CD14-positive monocyte (primary cell): ENCODE measurements around the gene KIF24. TPM values are rescaled to one million over a fixed set of nuclear protein-coding genes. Genes with fewer than 3 reads are reported as not detected.

Experiments
- DNase-seq, 3 donors: peaks; one replicate each; pipeline ENCODE4 v3.0.0-alpha.2; 2011 to 2022
- H2AFZ ChIP-seq: 2 replicates; pipeline ENCODE4 v1.6.0; 2012; ENCODE audit warnings: mild to moderate bottlenecking, low read depth, low read length, inconsistent platforms; ENCODE audit not compliant: insufficient read depth, poor library complexity, severe bottlenecking
- H3K27ac ChIP-seq, 2 donors: 1 replicate in 1 of 2; 2 replicates in 1 of 2; pipeline ENCODE4 v1.5.1; 2012 to 2013; ENCODE audit warnings: low read length in 2 of 2, control low read depth in 1 of 2, inconsistent platforms in 1 of 2, low read depth in 1 of 2, mild to moderate bottlenecking in 1 of 2
- H3K27me3 ChIP-seq, 2 donors: one replicate each; pipeline versions ENCODE4 v1.6.0 to v1.6.1; 2011 to 2013; ENCODE audit warnings: low read length in 2 of 2; ENCODE audit not compliant: control insufficient read depth in 2 of 2, insufficient read depth in 2 of 2
- H3K36me3 ChIP-seq, 2 donors: replicated peaks in 1 of 2; 1 replicate in 1 of 2; 2 replicates in 1 of 2; pipeline versions ENCODE4 v1.5.1 to v1.6.1; 2012 to 2013; ENCODE audit warnings: low read length in 2 of 2, control low read depth in 1 of 2, inconsistent platforms in 1 of 2, mild to moderate bottlenecking in 1 of 2; ENCODE audit not compliant: insufficient read depth in 2 of 2, control insufficient read depth in 1 of 2
- H3K4me1 ChIP-seq, 2 donors: 1 replicate in 1 of 2; 2 replicates in 1 of 2; pipeline versions ENCODE4 v1.5.1 to v1.6.1; 2012 to 2013; ENCODE audit warnings: low read length in 2 of 2, control low read depth in 1 of 2, inconsistent platforms in 1 of 2, mild to moderate bottlenecking in 1 of 2, moderate library complexity in 1 of 2; ENCODE audit not compliant: insufficient read depth in 2 of 2, control insufficient read depth in 1 of 2
- H3K4me2 ChIP-seq: replicated peaks from 2 replicates; pipeline ENCODE3; 2012; ENCODE audit warnings: low read length, moderate library complexity, mild to moderate bottlenecking; ENCODE audit not compliant: poor library complexity, severe bottlenecking; ENCODE audit errors: extremely low read depth
- H3K4me3 ChIP-seq, 3 experiments: fragments of 200-600 bp in 1 of 3; sonication (generic) in 1 of 3; replicated peaks in 1 of 3; 1 replicate in 2 of 3; 2 replicates in 1 of 3; pipeline ENCODE4 v1.5.1; 2011 to 2013; ENCODE audit warnings: low read length in 3 of 3, mild to moderate bottlenecking in 3 of 3, control low read depth in 2 of 3, low read depth in 2 of 3, inconsistent platforms in 1 of 3, moderate library complexity in 1 of 3
- H3K79me2 ChIP-seq: 2 replicates; pipeline ENCODE4 v1.6.0; 2012; ENCODE audit warnings: mild to moderate bottlenecking, control low read depth, inconsistent platforms, low read length, moderate library complexity; ENCODE audit not compliant: insufficient read depth
- H3K9ac ChIP-seq: 2 replicates; pipeline ENCODE4 v1.6.0; 2017; ENCODE audit warnings: low read length, mild to moderate bottlenecking; ENCODE audit not compliant: insufficient read depth, poor library complexity, severe bottlenecking
- H3K9me3 ChIP-seq, 2 donors: replicated peaks in 1 of 2; 1 replicate in 1 of 2; 2 replicates in 1 of 2; pipeline versions ENCODE4 v1.5.1 to v1.6.1; 2012 to 2013; ENCODE audit warnings: low read length in 2 of 2, control low read depth in 1 of 2; ENCODE audit not compliant: control insufficient read depth in 1 of 2, insufficient read depth in 1 of 2
- H4K20me1 ChIP-seq: 2 replicates; pipeline ENCODE4 v1.6.0; 2012; ENCODE audit warnings: mild to moderate bottlenecking, low read length, control low read depth, moderate library complexity; ENCODE audit not compliant: insufficient read depth
- H3K27ac Mint-ChIP-seq, 7 donors: one replicate each; pipeline ENCODE4 v1.8.0; 2020; ENCODE audit warnings: mild to moderate bottlenecking in 7 of 7, mixed read lengths in 7 of 7, moderate library complexity in 6 of 7, inconsistent platforms in 2 of 7
- H3K27me3 Mint-ChIP-seq, 3 donors: one replicate each; pipeline ENCODE4 v1.8.0; 2021 to 2022; ENCODE audit warnings: low read depth in 3 of 3, mild to moderate bottlenecking in 3 of 3, mixed read lengths in 3 of 3, moderate library complexity in 3 of 3, inconsistent platforms in 1 of 3
- H3K36me3 Mint-ChIP-seq, 2 donors: one replicate each; pipeline ENCODE4 v1.8.0; 2020; ENCODE audit warnings: mixed read lengths in 2 of 2, inconsistent platforms in 1 of 2, mild to moderate bottlenecking in 1 of 2
- H3K4me1 Mint-ChIP-seq: one replicate; pipeline ENCODE4 v1.8.0; 2020; ENCODE audit warnings: mild to moderate bottlenecking, mixed read lengths
- H3K4me3 Mint-ChIP-seq, 2 donors: one replicate each; pipeline ENCODE4 v1.8.0; 2020; ENCODE audit warnings: mild to moderate bottlenecking in 2 of 2, mixed read lengths in 2 of 2, moderate library complexity in 1 of 2
- H3K9me3 Mint-ChIP-seq, 7 donors: one replicate each; pipeline ENCODE4 v1.8.0; 2020 to 2022; ENCODE audit warnings: mixed read lengths in 7 of 7, mild to moderate bottlenecking in 6 of 7, moderate library complexity in 6 of 7, inconsistent platforms in 2 of 7
- WGBS: methylation state at CpG from one replicate; pipeline ENCODE4 v1.1.5; 2013; ENCODE audit warnings: missing lambda C conversion rate; ENCODE audit not compliant: insufficient coverage; 5-methylcytosine and 5-hydroxymethylcytosine counted together
- intact Hi-C, 2 donors: fragments of 100-400 bp; cut with micrococcal nuclease; formaldehyde crosslinking; loops; one replicate each; pipeline versions ENCODE4 v1.15.0 to v1.15.1; 2023
- polyA minus RNA-seq: library from RNA; depleted of rRNA, polyadenylated mRNA; stranded (reverse); fragments of >200 nt; gene quantifications from 2 replicates; pipeline ENCODE4 v1.2.3, GENCODE V29; 2012
- polyA plus RNA-seq, 3 donors: library from polyadenylated mRNA; depleted of rRNA in 1 of 3; unstranded in 2 of 3; stranded (reverse) in 1 of 3; fragments of 300-500 nt in 2 of 3; fragments of >200 nt in 1 of 3; fragmentation: Illumina TruSeq in 2 of 3; gene quantifications; 1 replicate in 2 of 3; 2 replicates in 1 of 3; pipeline ENCODE4 v1.2.3, GENCODE V29; 2012 to 2021
- total RNA-seq, 12 experiments: library from RNA in 1 of 12; stranded (reverse) in 1 of 12; fragments of 120-200 nt in 1 of 12; gene quantifications; one replicate each; pipeline ENCODE4 v1.2.4 and lab custom pipeline; 2013 to 2026; ENCODE audit warnings: mixed read lengths in 6 of 12, inconsistent platforms in 1 of 12
- TF ChIP-seq, protein P1 (sequence below): fragments of 200-600 bp; IDR thresholded peaks from one replicate; pipeline ENCODE4 v1.8.0; 2022; ENCODE audit warnings: antibody characterized with exemption, mild to moderate bottlenecking

The KIF24 gene, protein sequence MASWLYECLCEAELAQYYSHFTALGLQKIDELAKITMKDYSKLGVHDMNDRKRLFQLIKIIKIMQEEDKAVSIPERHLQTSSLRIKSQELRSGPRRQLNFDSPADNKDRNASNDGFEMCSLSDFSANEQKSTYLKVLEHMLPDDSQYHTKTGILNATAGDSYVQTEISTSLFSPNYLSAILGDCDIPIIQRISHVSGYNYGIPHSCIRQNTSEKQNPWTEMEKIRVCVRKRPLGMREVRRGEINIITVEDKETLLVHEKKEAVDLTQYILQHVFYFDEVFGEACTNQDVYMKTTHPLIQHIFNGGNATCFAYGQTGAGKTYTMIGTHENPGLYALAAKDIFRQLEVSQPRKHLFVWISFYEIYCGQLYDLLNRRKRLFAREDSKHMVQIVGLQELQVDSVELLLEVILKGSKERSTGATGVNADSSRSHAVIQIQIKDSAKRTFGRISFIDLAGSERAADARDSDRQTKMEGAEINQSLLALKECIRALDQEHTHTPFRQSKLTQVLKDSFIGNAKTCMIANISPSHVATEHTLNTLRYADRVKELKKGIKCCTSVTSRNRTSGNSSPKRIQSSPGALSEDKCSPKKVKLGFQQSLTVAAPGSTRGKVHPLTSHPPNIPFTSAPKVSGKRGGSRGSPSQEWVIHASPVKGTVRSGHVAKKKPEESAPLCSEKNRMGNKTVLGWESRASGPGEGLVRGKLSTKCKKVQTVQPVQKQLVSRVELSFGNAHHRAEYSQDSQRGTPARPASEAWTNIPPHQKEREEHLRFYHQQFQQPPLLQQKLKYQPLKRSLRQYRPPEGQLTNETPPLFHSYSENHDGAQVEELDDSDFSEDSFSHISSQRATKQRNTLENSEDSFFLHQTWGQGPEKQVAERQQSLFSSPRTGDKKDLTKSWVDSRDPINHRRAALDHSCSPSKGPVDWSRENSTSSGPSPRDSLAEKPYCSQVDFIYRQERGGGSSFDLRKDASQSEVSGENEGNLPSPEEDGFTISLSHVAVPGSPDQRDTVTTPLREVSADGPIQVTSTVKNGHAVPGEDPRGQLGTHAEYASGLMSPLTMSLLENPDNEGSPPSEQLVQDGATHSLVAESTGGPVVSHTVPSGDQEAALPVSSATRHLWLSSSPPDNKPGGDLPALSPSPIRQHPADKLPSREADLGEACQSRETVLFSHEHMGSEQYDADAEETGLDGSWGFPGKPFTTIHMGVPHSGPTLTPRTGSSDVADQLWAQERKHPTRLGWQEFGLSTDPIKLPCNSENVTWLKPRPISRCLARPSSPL (N-terminal part only)
- total RNA-seq (2013): 0.54 TPM
- polyA plus RNA-seq (under 1 TPM in 2 of 3 donors, not detected in 1; 0.13 to 0.31 TPM), polyA minus RNA-seq (0.42 and 0.56 TPM in 2 replicates), total RNA-seq (lab: John Stamatoyannopoulos, UW) (0.84 to 7.4 (median 1.4) reads per million in 11 experiments)

DNA sequence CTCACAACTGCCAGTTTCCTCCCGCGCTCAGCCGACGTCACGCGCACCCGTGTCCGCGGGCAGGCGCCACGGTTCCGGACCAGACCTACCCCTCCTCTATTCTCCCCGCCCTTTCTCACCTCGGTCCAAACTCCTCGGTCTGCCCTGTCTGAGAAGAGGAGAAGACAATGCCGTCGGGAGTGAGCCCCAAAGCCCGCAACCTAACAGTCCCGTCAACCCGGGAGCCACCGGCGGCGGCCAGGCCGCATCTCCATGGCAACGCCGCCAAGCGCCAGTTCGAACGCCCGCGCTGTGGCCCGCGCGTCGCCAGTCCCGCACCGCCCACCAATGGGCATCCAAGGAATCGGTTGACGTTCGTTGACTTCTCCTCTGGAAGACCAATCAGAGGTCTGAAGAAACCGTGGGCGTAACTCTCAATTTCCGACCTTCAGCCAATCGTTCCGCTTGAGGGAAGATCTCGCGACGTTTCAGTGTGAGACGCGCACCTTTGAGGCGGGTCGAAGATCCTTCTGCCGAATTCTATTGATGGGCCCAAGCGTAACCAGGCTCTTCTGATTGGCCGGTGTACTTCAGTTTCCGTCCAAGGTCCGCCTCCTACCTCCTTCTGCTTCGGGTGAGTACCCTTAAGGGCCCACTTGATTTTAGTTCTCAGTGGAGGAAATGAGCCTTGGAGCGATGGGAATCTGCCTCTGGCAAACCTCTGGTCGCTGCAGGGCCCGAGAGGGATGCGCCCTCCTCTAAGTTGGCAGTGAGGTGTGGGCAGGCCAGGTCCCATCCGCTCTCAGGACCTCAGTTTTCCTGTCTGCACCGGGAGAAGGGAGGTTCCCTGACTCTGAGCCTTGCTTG, at the start of gene KIF24, which contains the start of gene NUDT2:
Gene KIF24, minus strand, starts transcription at position 282 of the 846 bp plus-strand sequence. CDS start 17,922 bp downstream, outside the sequence.
Gene NUDT2, plus strand, starts transcription at position 583 of the 846 bp plus-strand sequence. CDS start 9,471 bp downstream, outside the sequence.
- H3K4me3 Mint-ChIP-seq: peak within 1 kb of the TSS; percentile 95 to 99

More for the DNA sequence above, at the start of gene KIF24, which contains the start of gene NUDT2:
- Histone ChIP-seq H2AFZ (peak within 1 kb of the TSS; percentile 98), H3K4me1 (peaks cover 30 to 44% of the 10 kb centered on the region in 2 donors), H4K20me1 (peaks cover 7% of the 10 kb centered on the region), H3K79me2 (peaks cover 71% of the 10 kb centered on the region), H3K9me3 (no peaks in the 10 kb centered on the region), H3K9ac (peak within 1 kb of the TSS; percentile 95), H3K4me2 (peak within 1 kb of the TSS; percentile 97), H3K36me3 (no peaks in the 10 kb centered on the region), H3K27ac (peak within 1 kb of the TSS; percentile 91 to 95), H3K27me3 (no peaks in the 10 kb centered on the region), H3K4me3 (peak within 1 kb of the TSS; percentile 86 to 99 (median 98))
- peak; percentile 99 to 100 (median 100) for DNase-seq
- Mint-ChIP-seq H3K27ac (peak within 1 kb of the TSS; percentile 94 to 99 (median 97)), H3K27me3 (peaks cover 0 to 2% (median 2%) of the 10 kb centered on the region in 3 donors), H3K9me3 (no peaks in the 10 kb centered on the region), H3K4me1 (peaks cover 40% of the 10 kb centered on the region), H3K36me3 (peaks cover 2 to 5% of the 10 kb centered on the region in 2 donors)
- intact Hi-C loops: loop anchor here (2.0 to 10.0 kb wide), 3 partner anchors 50 to 202 kb away; partner anchors contain the start of genes DCAF12 (in 1 of the 2) and UBAP1 (in 1 of the 2)
- WGBS: under 1% methylated on average over 61 of the region's 64 CpGs
- TF ChIP-seq, protein P1, sequence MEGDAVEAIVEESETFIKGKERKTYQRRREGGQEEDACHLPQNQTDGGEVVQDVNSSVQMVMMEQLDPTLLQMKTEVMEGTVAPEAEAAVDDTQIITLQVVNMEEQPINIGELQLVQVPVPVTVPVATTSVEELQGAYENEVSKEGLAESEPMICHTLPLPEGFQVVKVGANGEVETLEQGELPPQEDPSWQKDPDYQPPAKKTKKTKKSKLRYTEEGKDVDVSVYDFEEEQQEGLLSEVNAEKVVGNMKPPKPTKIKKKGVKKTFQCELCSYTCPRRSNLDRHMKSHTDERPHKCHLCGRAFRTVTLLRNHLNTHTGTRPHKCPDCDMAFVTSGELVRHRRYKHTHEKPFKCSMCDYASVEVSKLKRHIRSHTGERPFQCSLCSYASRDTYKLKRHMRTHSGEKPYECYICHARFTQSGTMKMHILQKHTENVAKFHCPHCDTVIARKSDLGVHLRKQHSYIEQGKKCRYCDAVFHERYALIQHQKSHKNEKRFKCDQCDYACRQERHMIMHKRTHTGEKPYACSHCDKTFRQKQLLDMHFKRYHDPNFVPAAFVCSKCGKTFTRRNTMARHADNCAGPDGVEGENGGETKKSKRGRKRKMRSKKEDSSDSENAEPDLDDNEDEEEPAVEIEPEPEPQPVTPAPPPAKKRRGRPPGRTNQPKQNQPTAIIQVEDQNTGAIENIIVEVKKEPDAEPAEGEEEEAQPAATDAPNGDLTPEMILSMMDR: no peak
